SK-N-SH (cell line): ENCODE results near the gene PI4K2B.

Experiments used
- EP300 ChIP-seq, 2 experiments: IDR thresholded peaks; 2 replicates each; pipeline versions ENCODE4 v1.4.0 to v1.6.1; 2012; ENCODE audit warnings: borderline replicate concordance in 1 of 2, low read depth in 1 of 2, low read length in 1 of 2
- NRF1 ChIP-seq: IDR thresholded peaks from 2 replicates; pipeline ENCODE4 v1.6.1; 2012; ENCODE audit warnings: low read depth, mild to moderate bottlenecking, low read length
- POLR2AphosphoS5 ChIP-seq: IDR thresholded peaks from 2 replicates; pipeline ENCODE4 v1.6.1; 2012; ENCODE audit warnings: low read depth, low read length
- REST ChIP-seq: IDR thresholded peaks from 2 replicates; pipeline ENCODE4 v1.6.1; 2012; ENCODE audit warnings: mild to moderate bottlenecking, low read depth, low read length, moderate library complexity
- RFX5 ChIP-seq: IDR thresholded peaks from 2 replicates; pipeline ENCODE4 v1.6.1; 2012; ENCODE audit warnings: mild to moderate bottlenecking, improper control_type of control experiment, low read length
- SIN3A ChIP-seq: IDR thresholded peaks from 2 replicates; pipeline ENCODE4 v1.6.1; 2012; ENCODE audit warnings: low read depth, mild to moderate bottlenecking, low read length, moderate library complexity, borderline replicate concordance
- TEAD4 ChIP-seq: IDR thresholded peaks from 2 replicates; pipeline ENCODE4 v1.4.0; 2012; ENCODE audit warnings: mild to moderate bottlenecking, borderline replicate concordance; ENCODE audit not compliant: insufficient read depth
- ZBTB33 ChIP-seq: IDR thresholded peaks from 2 replicates; pipeline ENCODE4 v1.4.0; 2012; ENCODE audit warnings: low read depth, borderline replicate concordance
- TF ChIP-seq, protein P1 (sequence below): fragments of 200-600 bp; sonication (generic); IDR thresholded peaks from 2 replicates; pipeline ENCODE4 v1.6.1; 2017; ENCODE audit warnings: antibody characterized with exemption, mild to moderate bottlenecking, moderate library complexity
- TF ChIP-seq, protein P2 (sequence below): IDR thresholded peaks from 2 replicates; pipeline ENCODE4 v1.4.0; 2012; ENCODE audit warnings: low read depth, borderline replicate concordance
- TF ChIP-seq, protein P3 (sequence below): IDR thresholded peaks from 2 replicates; pipeline ENCODE4 v1.4.0; 2012; ENCODE audit warnings: low read depth
- TF ChIP-seq, protein P4 (sequence below): fragments of 150-350 bp; IDR thresholded peaks from 2 replicates; pipeline ENCODE4 v1.6.1; 2017; ENCODE audit warnings: antibody characterized with exemption, low read length, low read depth, borderline replicate concordance

- TF ChIP-seq EP300 (IDR thresholded peaks at IDR 0.05; ENCODE audit: borderline replicate concordance in 1 of 2, low read depth in 1 of 2, low read length in 1 of 2) (no peak), POLR2AphosphoS5 (no peak), RFX5 (no peak), ZBTB33 (no peak), NRF1 (no peak), SIN3A (no peak), REST (no peak), TEAD4 (no peak)
- TF ChIP-seq, protein P1, sequence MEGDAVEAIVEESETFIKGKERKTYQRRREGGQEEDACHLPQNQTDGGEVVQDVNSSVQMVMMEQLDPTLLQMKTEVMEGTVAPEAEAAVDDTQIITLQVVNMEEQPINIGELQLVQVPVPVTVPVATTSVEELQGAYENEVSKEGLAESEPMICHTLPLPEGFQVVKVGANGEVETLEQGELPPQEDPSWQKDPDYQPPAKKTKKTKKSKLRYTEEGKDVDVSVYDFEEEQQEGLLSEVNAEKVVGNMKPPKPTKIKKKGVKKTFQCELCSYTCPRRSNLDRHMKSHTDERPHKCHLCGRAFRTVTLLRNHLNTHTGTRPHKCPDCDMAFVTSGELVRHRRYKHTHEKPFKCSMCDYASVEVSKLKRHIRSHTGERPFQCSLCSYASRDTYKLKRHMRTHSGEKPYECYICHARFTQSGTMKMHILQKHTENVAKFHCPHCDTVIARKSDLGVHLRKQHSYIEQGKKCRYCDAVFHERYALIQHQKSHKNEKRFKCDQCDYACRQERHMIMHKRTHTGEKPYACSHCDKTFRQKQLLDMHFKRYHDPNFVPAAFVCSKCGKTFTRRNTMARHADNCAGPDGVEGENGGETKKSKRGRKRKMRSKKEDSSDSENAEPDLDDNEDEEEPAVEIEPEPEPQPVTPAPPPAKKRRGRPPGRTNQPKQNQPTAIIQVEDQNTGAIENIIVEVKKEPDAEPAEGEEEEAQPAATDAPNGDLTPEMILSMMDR: no peak
- TF ChIP-seq, protein P2, sequence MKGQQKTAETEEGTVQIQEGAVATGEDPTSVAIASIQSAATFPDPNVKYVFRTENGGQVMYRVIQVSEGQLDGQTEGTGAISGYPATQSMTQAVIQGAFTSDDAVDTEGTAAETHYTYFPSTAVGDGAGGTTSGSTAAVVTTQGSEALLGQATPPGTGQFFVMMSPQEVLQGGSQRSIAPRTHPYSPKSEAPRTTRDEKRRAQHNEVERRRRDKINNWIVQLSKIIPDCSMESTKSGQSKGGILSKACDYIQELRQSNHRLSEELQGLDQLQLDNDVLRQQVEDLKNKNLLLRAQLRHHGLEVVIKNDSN: no peak
- TF ChIP-seq, protein P3, sequence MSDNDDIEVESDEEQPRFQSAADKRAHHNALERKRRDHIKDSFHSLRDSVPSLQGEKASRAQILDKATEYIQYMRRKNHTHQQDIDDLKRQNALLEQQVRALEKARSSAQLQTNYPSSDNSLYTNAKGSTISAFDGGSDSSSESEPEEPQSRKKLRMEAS: no peak
- TF ChIP-seq, protein P4, sequence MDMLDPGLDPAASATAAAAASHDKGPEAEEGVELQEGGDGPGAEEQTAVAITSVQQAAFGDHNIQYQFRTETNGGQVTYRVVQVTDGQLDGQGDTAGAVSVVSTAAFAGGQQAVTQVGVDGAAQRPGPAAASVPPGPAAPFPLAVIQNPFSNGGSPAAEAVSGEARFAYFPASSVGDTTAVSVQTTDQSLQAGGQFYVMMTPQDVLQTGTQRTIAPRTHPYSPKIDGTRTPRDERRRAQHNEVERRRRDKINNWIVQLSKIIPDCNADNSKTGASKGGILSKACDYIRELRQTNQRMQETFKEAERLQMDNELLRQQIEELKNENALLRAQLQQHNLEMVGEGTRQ: no peak
Observed at GRCh38 chr4:25271866-25272265, 38.0 kb downstream of the PI4K2B start.
